Adrenal gland (tissue), 12 donors: ENCODE measurements around the gene CACNG6. TPM values are rescaled to one million over a fixed set of nuclear protein-coding genes. Genes with fewer than 3 reads are reported as not detected.

Experiments
- DNase-seq, 7 donors: peaks; one replicate each; pipeline ENCODE4 v3.0.0-alpha.2; 2019 to 2020
- H3K27ac ChIP-seq, 5 donors: fragments of 200-600 bp; sonication (generic) in 4 of 5; 1 replicate in 3 of 5; 2 replicates in 2 of 5; pipeline versions ENCODE4 v1.5.1 to v1.8.0; 2016 to 2020; ENCODE audit warnings: mild to moderate bottlenecking in 1 of 5
- H3K27me3 ChIP-seq: fragments of 200-600 bp; 2 replicates; pipeline ENCODE4 v1.8.0; 2021
- H3K36me3 ChIP-seq, 2 donors: fragments of 200-600 bp; replicated peaks in 1 of 2; 1 replicate in 1 of 2; 2 replicates in 1 of 2; pipeline versions ENCODE4 v1.5.1 to v1.8.0; 2018 to 2022
- H3K4me1 ChIP-seq, 2 donors: fragments of 200-600 bp; replicated peaks in 1 of 2; 1 replicate in 1 of 2; 2 replicates in 1 of 2; pipeline versions ENCODE4 v1.5.1 to v1.8.0; 2018 to 2021
- H3K4me3 ChIP-seq, 4 donors: fragments of 200-600 bp; sonication (generic) in 3 of 4; one replicate each; pipeline ENCODE4 v1.5.1; 2016 to 2018
- H3K9me3 ChIP-seq, 3 donors: fragments of 200-600 bp; sonication (generic) in 1 of 3; replicated peaks in 1 of 3; 1 replicate in 2 of 3; 2 replicates in 1 of 3; pipeline versions ENCODE4 v1.5.1 to v1.8.0; 2016 to 2021
- POLR2A ChIP-seq, 2 donors: fragments of 450-650 bp; IDR thresholded peaks; one replicate each; pipeline ENCODE4 v1.6.1; 2017; ENCODE audit warnings: antibody characterized with exemption in 2 of 2, mild to moderate bottlenecking in 2 of 2, moderate library complexity in 1 of 2
- WGBS, 4 donors: extraction: QIAGEN DNeasy Blood & Tissue Kit in 2 of 4; methylation state at CpG; one replicate each; pipeline versions ENCODE4 v1.1.5 to v1.1.7; 2013 to 2017; 5-methylcytosine and 5-hydroxymethylcytosine counted together
- intact Hi-C, 2 donors: fragments of 100-400 bp; cut with DNase I; formaldehyde crosslinking; loops; one replicate each; pipeline versions ENCODE4 v1.14.1 to v1.15.0; 2022 to 2023
- polyA plus RNA-seq, 3 donors: library from polyadenylated mRNA; stranded (reverse); fragments of 200-250 nt in 2 of 3; fragments of 350-450 nt in 1 of 3; fragmentation: Illumina TruSeq in 1 of 3; extraction: RNeasy Lipid Tissue Mini Kit (QIAGEN cat#74804) in 1 of 3; gene quantifications; one replicate each; pipeline ENCODE4 v1.2.3, GENCODE V29; 2013 to 2014
- total RNA-seq, 9 donors: library from RNA; depleted of rRNA in 4 of 9; stranded (reverse); fragments of >200 nt in 4 of 9; fragments of 120-200 nt in 1 of 9; fragmentation: NEBNext Ultra II Directional in 1 of 9; extraction: Animal tissue kit (Norgen Biotek cat#: 25700) in 1 of 9; gene quantifications; one replicate each; pipeline versions ENCODE4 v1.1.0 to v1.2.4, GENCODE V29; 2013 to 2023
- TF ChIP-seq, protein P1 (sequence below), 6 experiments: fragments of 450-650 bp in 4 of 6; fragments of 200-600 bp in 2 of 6; sonication (generic) in 1 of 6; IDR thresholded peaks; 1 replicate in 5 of 6; 2 replicates in 1 of 6; pipeline versions ENCODE4 v1.5.1 to v1.8.0; 2016 to 2021; ENCODE audit warnings: antibody characterized with exemption in 6 of 6, mild to moderate bottlenecking in 2 of 6, moderate library complexity in 1 of 6
- donor health status: healthy with polysubstance abuse.
- donor health status: Bipolar disorder and iron deficiency.
- donor health status: DM: yes; HTN: yes; CAD: no.
- donor health status: DM: no; HTN: no; CAD: no.
- donor health status: DM: no; HTN: no; CAD: no.
- donor health status: DM: yes; HTN: yes; CAD: no.

Gene CACNG6
- total and polyA plus RNA-seq, 12 donors: not detected

GRCh38 chr19:53992211-53992610 lies 774 bp downstream of the CACNG6 start:
- Histone ChIP-seq H3K4me1 (peaks cover 0 to 4% of the 10 kb centered on the region in 2 donors), H3K4me3 (no peak overlapping the region), H3K36me3 (no peaks in the 10 kb centered on the region), H3K27me3 (peaks cover 18% of the 10 kb centered on the region), H3K27ac (no peak overlapping the region), H3K9me3 (no peaks in the 10 kb centered on the region)
- DNase-seq: no peak
- 60 to 73% (median 70%) methylated on average over 9 of the region's 9 CpGs for WGBS, 4 donors
- TF ChIP-seq, protein P1, sequence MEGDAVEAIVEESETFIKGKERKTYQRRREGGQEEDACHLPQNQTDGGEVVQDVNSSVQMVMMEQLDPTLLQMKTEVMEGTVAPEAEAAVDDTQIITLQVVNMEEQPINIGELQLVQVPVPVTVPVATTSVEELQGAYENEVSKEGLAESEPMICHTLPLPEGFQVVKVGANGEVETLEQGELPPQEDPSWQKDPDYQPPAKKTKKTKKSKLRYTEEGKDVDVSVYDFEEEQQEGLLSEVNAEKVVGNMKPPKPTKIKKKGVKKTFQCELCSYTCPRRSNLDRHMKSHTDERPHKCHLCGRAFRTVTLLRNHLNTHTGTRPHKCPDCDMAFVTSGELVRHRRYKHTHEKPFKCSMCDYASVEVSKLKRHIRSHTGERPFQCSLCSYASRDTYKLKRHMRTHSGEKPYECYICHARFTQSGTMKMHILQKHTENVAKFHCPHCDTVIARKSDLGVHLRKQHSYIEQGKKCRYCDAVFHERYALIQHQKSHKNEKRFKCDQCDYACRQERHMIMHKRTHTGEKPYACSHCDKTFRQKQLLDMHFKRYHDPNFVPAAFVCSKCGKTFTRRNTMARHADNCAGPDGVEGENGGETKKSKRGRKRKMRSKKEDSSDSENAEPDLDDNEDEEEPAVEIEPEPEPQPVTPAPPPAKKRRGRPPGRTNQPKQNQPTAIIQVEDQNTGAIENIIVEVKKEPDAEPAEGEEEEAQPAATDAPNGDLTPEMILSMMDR (IDR thresholded peaks at IDR 0.05): no peak
- no peak for TF ChIP-seq POLR2A (IDR thresholded peaks at IDR 0.05)
- intact Hi-C loops: no loop called here

GRCh38 chr19:53992815-53993214 lies 1.4 kb downstream of the CACNG6 start:
- intact Hi-C loops: no loop called here
- Histone ChIP-seq H3K27me3 (peaks cover 18% of the 10 kb centered on the region), H3K4me1 (peaks cover 0 to 4% of the 10 kb centered on the region in 2 donors), H3K36me3 (no peaks in the 10 kb centered on the region), H3K4me3 (no peak overlapping the region), H3K27ac (no peak overlapping the region), H3K9me3 (no peaks in the 10 kb centered on the region)
- TF ChIP-seq, protein P1 (IDR thresholded peaks at IDR 0.05): no peak
- no peak for TF ChIP-seq POLR2A (IDR thresholded peaks at IDR 0.05)
- no peak for DNase-seq
- WGBS, 4 donors: 14 to 35% (median 19%) methylated on average over 6 to 43 of the region's 43 CpGs

DNA sequence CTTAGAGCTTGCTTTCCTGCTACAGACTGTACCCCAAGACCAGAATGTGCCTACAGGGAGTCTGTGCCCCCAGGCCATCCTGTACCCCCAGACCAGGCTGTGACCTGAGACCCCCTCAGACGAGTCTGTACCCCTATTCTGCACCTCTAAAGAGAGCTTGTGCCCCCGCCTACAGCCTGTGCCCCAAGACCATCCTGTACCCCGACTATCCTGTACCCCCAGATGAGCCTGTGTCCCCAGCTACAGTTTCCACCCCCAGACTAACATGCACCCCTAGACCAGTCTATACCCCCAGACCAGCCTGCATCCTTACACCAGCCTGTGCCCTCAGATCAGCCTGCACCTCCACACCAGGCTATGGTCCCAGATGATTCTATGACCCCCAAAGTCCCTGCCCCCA lies 2.0 kb downstream of the CACNG6 start:
- TF ChIP-seq POLR2A (IDR thresholded peaks at IDR 0.05): no peak
- TF ChIP-seq, protein P1 (IDR thresholded peaks at IDR 0.05): no peak
- Histone ChIP-seq H3K9me3 (no peaks in the 10 kb centered on the region), H3K4me1 (peaks cover 0 to 4% of the 10 kb centered on the region in 2 donors), H3K27ac (no peak overlapping the region), H3K4me3 (no peak overlapping the region), H3K27me3 (peaks cover 18% of the 10 kb centered on the region), H3K36me3 (no peaks in the 10 kb centered on the region)
- no peak for DNase-seq
- intact Hi-C loops: no loop called here
- 54 to 80% (median 61%) methylated on average over 1 to 3 of the region's 3 CpGs for WGBS, 4 donors

GRCh38 chr19:53994811-53995210 lies 3.4 kb downstream of the CACNG6 start:
- Histone ChIP-seq H3K27me3 (peaks cover 22% of the 10 kb centered on the region), H3K36me3 (no peaks in the 10 kb centered on the region), H3K4me3 (no peak overlapping the region), H3K4me1 (peaks cover 0 to 4% of the 10 kb centered on the region in 2 donors), H3K9me3 (no peaks in the 10 kb centered on the region), H3K27ac (no peak overlapping the region)
- no peak for TF ChIP-seq POLR2A (IDR thresholded peaks at IDR 0.05)
- TF ChIP-seq, protein P1 (IDR thresholded peaks at IDR 0.05): no peak
- intact Hi-C loops: no loop called here
- WGBS, 4 donors: 74 to 87% (median 81%) methylated on average over 5 of the region's 5 CpGs
- no peak for DNase-seq
